DMS 273 (cell line): Measurements from ENCODE around the gene TBC1D1.

Experiments used
- DNase-seq: peaks from one replicate; lab custom pipeline; 2025; ENCODE audit not compliant: unreplicated experiment; lab: John Stamatoyannopoulos, UW

The TBC1D1 gene

GRCh38 chr4:38184404-38184803 lies 293.5 kb downstream of the TBC1D1 start:
- no peak for DNase-seq

DNA sequence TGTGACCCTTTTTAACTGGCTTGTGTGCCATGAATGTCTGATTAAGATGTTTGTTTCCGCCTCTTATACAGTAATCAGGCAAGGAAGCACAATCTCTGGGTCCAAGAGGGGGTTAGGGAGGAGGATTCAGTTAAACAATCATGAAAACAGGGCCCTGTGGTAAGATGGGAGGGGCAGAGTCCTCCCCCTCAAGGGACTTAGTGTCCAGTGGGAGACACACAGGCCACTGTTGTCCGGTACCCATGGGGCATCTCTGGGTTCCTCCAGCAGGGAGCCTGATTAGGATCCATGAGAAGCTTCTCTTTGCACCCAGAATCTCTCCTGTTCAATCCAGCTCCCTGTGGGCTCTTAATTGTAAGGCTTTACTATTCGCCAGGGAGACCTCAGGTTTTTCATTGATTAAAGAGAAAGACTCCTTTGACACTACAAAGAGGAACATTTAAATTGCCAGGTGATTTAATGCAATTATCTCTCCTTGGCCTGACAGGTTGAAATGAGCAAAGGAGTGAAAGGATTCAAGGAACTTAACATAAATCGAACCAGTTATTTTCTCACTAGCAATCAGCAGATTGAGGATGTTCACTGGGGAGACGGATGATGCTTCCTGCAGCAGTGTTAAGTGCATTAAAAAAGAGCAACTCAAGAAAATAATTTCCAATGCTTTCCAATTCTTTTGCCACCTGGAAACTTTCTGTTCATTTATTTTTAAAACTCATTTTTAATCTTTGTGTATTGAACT lies 294.7 kb downstream of the TBC1D1 start:
- DNase-seq = no peak

DNA sequence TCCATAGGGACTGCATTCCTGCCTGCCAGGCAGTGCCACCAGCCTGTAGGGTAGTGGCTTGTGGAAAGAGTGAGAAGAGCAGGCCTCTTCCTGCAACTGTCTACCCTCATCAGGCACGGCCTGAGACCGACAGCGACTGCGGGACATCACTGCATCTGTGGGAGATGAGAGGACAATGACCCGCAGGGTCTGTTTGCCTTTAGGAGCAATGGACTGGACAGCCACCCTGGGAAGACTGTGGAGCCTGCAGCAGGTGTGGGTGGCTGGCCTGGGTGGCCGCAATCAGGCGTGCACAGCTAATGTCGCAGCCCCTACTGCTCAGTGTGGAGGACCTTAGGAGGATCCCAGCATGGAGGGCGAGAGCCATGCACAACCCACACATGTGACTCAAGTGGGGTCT lies 297.3 kb downstream of the TBC1D1 start:
- no peak for DNase-seq

DNA sequence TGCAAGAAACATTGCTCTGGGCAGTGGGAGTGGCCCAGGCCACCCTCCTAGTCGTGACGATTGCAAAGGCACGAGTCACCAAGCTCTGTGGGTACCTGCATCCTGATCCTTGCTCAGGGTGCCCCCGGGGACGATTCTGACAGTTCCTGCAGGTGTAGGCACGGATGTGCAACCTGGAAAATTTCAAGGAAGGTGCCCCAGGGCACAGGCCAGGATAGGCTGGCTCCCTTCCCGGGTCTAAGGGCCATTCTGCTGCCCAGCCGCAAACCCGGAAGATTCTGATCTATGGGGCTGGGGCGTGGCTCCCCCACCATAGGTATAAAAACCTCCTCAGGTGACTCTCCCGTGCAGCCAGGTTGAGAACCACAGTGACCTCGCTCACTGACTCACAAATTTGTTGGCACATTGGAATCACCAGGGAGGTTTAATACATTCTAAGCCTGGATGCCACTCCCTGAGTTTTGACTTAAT lies 297.8 kb downstream of the TBC1D1 start:
- no peak for DNase-seq
